Colonic mucosa (tissue), 4 donors: ENCODE data around the gene SLC6A15. TPM values are rescaled to one million over a fixed set of nuclear protein-coding genes. Genes with fewer than 3 reads are reported as not detected.

Experiments
- DNase-seq: peaks from one replicate; pipeline ENCODE4 v3.0.0-alpha.2; 2020
- H3K27ac ChIP-seq: fragments of 200-600 bp; one replicate; pipeline ENCODE4 v1.8.0; 2021
- H3K27me3 ChIP-seq: fragments of 200-600 bp; one replicate; pipeline ENCODE4 v1.8.0; 2021
- H3K36me3 ChIP-seq: fragments of 200-600 bp; one replicate; pipeline ENCODE4 v1.8.0; 2021
- H3K4me1 ChIP-seq: fragments of 200-600 bp; one replicate; pipeline ENCODE4 v1.8.0; 2021; ENCODE audit warnings: mild to moderate bottlenecking
- H3K4me3 ChIP-seq: fragments of 200-600 bp; one replicate; pipeline ENCODE4 v1.8.0; 2021
- H3K9ac ChIP-seq, 2 donors: one replicate each; pipeline ENCODE4 v1.7.0; 2013; ENCODE audit warnings: control low read depth in 2 of 2, low read depth in 2 of 2, low read length in 2 of 2
- H3K9me3 ChIP-seq: fragments of 200-600 bp; one replicate; pipeline ENCODE4 v1.8.0; 2021
- intact Hi-C: fragments of 100-400 bp; cut with DNase I; formaldehyde crosslinking; loops from one replicate; pipeline ENCODE4 v1.14.1; 2022
- total RNA-seq, 2 donors: library from RNA; stranded (reverse); fragmentation: NEBNext Ultra II Directional in 1 of 2; extraction: Animal tissue kit (Norgen Biotek cat#: 25700) in 1 of 2; gene quantifications; one replicate each; pipeline ENCODE4 v1.2.1, GENCODE V29; 2021
- TF ChIP-seq, protein P1 (sequence below): fragments of 200-600 bp; IDR thresholded peaks from one replicate; pipeline ENCODE4 v1.8.0; 2022; ENCODE audit warnings: antibody characterized with exemption, mild to moderate bottlenecking
- donor health status: healthy.
- donor health status: DM: no; HTN: no; CAD: no.
- donor health status: DM: no; HTN: no; CAD: no.

The SLC6A15 gene
- total RNA-seq, 2 donors from 2014 or later = 0.32 to 1.1 TPM

GRCh38 chr12:84946753-84947152 is 34.2 kb upstream of the SLC6A15 start:
- Histone ChIP-seq H3K9me3 (no peaks in the 10 kb centered on the region), H3K4me1 (no peaks in the 10 kb centered on the region), H3K36me3 (no peaks in the 10 kb centered on the region), H3K9ac (no peak overlapping the region), H3K27ac (no peak overlapping the region), H3K27me3 (no peaks in the 10 kb centered on the region), H3K4me3 (no peak overlapping the region)
- DNase-seq = no peak
- intact Hi-C loops = no loop called here
- TF ChIP-seq, protein P1, sequence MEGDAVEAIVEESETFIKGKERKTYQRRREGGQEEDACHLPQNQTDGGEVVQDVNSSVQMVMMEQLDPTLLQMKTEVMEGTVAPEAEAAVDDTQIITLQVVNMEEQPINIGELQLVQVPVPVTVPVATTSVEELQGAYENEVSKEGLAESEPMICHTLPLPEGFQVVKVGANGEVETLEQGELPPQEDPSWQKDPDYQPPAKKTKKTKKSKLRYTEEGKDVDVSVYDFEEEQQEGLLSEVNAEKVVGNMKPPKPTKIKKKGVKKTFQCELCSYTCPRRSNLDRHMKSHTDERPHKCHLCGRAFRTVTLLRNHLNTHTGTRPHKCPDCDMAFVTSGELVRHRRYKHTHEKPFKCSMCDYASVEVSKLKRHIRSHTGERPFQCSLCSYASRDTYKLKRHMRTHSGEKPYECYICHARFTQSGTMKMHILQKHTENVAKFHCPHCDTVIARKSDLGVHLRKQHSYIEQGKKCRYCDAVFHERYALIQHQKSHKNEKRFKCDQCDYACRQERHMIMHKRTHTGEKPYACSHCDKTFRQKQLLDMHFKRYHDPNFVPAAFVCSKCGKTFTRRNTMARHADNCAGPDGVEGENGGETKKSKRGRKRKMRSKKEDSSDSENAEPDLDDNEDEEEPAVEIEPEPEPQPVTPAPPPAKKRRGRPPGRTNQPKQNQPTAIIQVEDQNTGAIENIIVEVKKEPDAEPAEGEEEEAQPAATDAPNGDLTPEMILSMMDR = no peak

- no peaks in the 10 kb centered on the region for H3K27me3 ChIP-seq
- no peaks in the 10 kb centered on the region for H3K36me3 ChIP-seq
- H3K9ac ChIP-seq = no peak overlapping the region
- intact Hi-C loops = no loop called here
- no peaks in the 10 kb centered on the region for H3K9me3 ChIP-seq
- H3K4me1 ChIP-seq = no peaks in the 10 kb centered on the region
- H3K27ac ChIP-seq = no peak overlapping the region
- TF ChIP-seq, protein P1 = no peak
- no peak overlapping the region for H3K4me3 ChIP-seq
- no peak for DNase-seq
Observed at GRCh38 chr12:84937415-84937814, 24.8 kb upstream of the SLC6A15 start.

- intact Hi-C loops = no loop called here
- no peak for DNase-seq
- no peak overlapping the region for H3K4me3 ChIP-seq
- TF ChIP-seq, protein P1 = no peak
- no peaks in the 10 kb centered on the region for H3K4me1 ChIP-seq
- no peaks in the 10 kb centered on the region for H3K9me3 ChIP-seq
- no peak overlapping the region for H3K27ac ChIP-seq
- no peaks in the 10 kb centered on the region for H3K27me3 ChIP-seq
- no peak overlapping the region for H3K9ac ChIP-seq
- no peaks in the 10 kb centered on the region for H3K36me3 ChIP-seq
Observed at GRCh38 chr12:84929501-84929900, 16.9 kb upstream of the SLC6A15 start.

GRCh38 chr12:84924981-84925380 is 12.4 kb upstream of the SLC6A15 start:
- Histone ChIP-seq H3K4me3 (no peak overlapping the region), H3K9ac (no peak overlapping the region), H3K36me3 (no peaks in the 10 kb centered on the region), H3K9me3 (no peaks in the 10 kb centered on the region), H3K27ac (no peak overlapping the region), H3K4me1 (no peaks in the 10 kb centered on the region), H3K27me3 (no peaks in the 10 kb centered on the region)
- intact Hi-C loops = no loop called here
- DNase-seq = no peak
- TF ChIP-seq, protein P1 = no peak

- Histone ChIP-seq H3K27ac (no peak overlapping the region), H3K9ac (no peak overlapping the region), H3K36me3 (no peaks in the 10 kb centered on the region), H3K9me3 (no peaks in the 10 kb centered on the region), H3K27me3 (no peaks in the 10 kb centered on the region), H3K4me1 (no peaks in the 10 kb centered on the region), H3K4me3 (no peak overlapping the region)
- intact Hi-C loops = no loop called here
- TF ChIP-seq, protein P1 = no peak
- no peak for DNase-seq
Observed at GRCh38 chr12:84922693-84923092, 10.1 kb upstream of the SLC6A15 start.

DNA sequence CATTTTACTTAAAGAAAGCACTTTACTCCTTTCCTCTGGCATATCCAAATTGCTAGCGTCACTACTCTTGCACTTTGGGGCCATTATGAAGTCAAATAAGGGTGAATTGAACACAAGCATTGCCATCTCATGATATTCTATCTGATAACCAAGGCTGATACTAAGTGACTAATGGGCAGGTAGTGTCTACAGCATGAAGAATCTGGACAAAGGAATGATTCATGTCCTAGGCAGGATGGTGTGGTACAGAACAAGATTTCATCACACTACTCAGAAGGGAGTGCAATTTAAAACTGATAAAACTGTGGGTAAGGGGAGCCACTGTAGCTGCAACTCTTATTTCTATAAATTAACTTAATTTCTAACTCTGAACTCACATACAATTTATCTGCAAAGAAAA is 7.7 kb upstream of the SLC6A15 start:
- H3K9ac ChIP-seq = no peak overlapping the region
- intact Hi-C loops = no loop called here
- no peak for DNase-seq
- no peak overlapping the region for H3K27ac ChIP-seq
- TF ChIP-seq, protein P1 = no peak
- H3K4me3 ChIP-seq = no peak overlapping the region
- H3K36me3 ChIP-seq = no peaks in the 10 kb centered on the region
- no peaks in the 10 kb centered on the region for H3K27me3 ChIP-seq
- H3K4me1 ChIP-seq = no peaks in the 10 kb centered on the region
- no peaks in the 10 kb centered on the region for H3K9me3 ChIP-seq
